ENCODE data around the gene PAFAH1B2.

DNA sequence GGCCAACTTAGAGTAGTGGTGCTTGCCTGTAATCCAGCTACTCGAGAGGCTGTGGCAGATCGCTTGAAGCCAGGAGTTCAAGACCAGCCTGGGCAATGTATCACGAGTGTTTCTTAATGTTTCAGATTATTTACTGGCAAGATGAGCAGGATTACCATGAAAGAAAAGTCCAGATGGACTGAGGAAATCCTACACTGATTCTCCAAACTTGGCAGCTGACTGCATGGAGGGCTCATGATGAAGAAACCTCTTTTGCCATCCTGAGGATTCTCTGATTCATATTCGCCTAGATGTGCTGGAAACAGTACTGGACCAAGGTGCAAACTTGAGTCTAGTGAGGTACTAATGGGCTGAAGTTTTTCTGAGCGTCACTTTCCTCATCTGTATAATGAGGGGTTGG, 31.7 kb downstream of the PAFAH1B2 start:
- TF ChIP-seq SIN3A (IDR thresholded peaks at IDR 0.05; ENCODE audit: low read depth, low read length), result no peak
- no peak for TF ChIP-seq CTCF (IDR thresholded peaks at IDR 0.05 in 2 of 3, conservative IDR thresholded peaks at IDR 0.05 in 1 of 3; ENCODE audit: control insufficient read depth in 2 of 3, extremely low read depth in 1 of 3, insufficient read depth in 1 of 3, low read depth in 3 of 3, low read length in 3 of 3)
- no peak for TF ChIP-seq POLR2AphosphoS5 (IDR thresholded peaks at IDR 0.05; ENCODE audit: low read length)
- no peak for TF ChIP-seq MAX (IDR thresholded peaks at IDR 0.05; ENCODE audit: low read depth, low read length)
- TF ChIP-seq, protein P1, sequence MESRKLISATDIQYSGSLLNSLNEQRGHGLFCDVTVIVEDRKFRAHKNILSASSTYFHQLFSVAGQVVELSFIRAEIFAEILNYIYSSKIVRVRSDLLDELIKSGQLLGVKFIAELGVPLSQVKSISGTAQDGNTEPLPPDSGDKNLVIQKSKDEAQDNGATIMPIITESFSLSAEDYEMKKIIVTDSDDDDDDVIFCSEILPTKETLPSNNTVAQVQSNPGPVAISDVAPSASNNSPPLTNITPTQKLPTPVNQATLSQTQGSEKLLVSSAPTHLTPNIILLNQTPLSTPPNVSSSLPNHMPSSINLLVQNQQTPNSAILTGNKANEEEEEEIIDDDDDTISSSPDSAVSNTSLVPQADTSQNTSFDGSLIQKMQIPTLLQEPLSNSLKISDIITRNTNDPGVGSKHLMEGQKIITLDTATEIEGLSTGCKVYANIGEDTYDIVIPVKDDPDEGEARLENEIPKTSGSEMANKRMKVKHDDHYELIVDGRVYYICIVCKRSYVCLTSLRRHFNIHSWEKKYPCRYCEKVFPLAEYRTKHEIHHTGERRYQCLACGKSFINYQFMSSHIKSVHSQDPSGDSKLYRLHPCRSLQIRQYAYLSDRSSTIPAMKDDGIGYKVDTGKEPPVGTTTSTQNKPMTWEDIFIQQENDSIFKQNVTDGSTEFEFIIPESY (IDR thresholded peaks at IDR 0.05), result no peak
- TF ChIP-seq ZBTB11 (CRISPR knock-in tag; IDR thresholded peaks at IDR 0.05), result no peak
- TF ChIP-seq TCF7 (IDR thresholded peaks at IDR 0.05; ENCODE audit: borderline replicate concordance), result no peak
- TF ChIP-seq EZH2 (IDR thresholded peaks at IDR 0.05; ENCODE audit: borderline replicate concordance, control insufficient read depth, low read depth, low read length), result no peak
- TF ChIP-seq, protein P2, sequence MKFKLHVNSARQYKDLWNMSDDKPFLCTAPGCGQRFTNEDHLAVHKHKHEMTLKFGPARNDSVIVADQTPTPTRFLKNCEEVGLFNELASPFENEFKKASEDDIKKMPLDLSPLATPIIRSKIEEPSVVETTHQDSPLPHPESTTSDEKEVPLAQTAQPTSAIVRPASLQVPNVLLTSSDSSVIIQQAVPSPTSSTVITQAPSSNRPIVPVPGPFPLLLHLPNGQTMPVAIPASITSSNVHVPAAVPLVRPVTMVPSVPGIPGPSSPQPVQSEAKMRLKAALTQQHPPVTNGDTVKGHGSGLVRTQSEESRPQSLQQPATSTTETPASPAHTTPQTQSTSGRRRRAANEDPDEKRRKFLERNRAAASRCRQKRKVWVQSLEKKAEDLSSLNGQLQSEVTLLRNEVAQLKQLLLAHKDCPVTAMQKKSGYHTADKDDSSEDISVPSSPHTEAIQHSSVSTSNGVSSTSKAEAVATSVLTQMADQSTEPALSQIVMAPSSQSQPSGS (IDR thresholded peaks at IDR 0.05; ENCODE audit: low read length), result no peak
- no peak for TF ChIP-seq MTA3 (IDR thresholded peaks at IDR 0.05; ENCODE audit: borderline replicate concordance, low read length)
- no peak for TF ChIP-seq TAF1 (IDR thresholded peaks at IDR 0.05; ENCODE audit: borderline replicate concordance, low read depth, low read length)
